Fibroblast of peridontal ligament (primary cell): Measurements from ENCODE around the gene LRP1B.
A peak's percentile ranks its signal among the peaks of the same experiment; 100 is the strongest.

Source experiments
- DNase-seq: peaks from one replicate; pipeline ENCODE4 v3.0.0-alpha.2; 2010; ENCODE audit errors: extremely low read depth

The LRP1B gene

DNA sequence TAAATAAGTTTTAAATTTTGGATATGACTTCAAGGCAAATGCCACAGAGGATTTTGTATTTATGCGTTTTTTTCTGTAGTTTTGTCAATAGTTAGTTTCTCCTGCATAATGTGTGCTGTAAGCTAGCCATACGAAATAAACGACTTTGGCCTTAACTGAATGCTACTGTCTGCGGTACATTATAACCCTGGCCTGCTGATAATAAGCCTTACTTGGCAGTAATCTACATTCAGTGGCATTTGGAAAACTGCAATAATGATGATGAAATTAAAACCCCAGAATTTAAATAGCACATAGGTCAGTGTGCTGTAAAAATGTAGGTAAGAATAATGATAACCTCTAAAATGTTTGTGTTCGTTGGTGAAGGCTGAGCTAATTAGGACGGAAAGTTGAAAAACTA, 88.8 kb downstream of the LRP1B start:
- no peak for DNase-seq

DNA sequence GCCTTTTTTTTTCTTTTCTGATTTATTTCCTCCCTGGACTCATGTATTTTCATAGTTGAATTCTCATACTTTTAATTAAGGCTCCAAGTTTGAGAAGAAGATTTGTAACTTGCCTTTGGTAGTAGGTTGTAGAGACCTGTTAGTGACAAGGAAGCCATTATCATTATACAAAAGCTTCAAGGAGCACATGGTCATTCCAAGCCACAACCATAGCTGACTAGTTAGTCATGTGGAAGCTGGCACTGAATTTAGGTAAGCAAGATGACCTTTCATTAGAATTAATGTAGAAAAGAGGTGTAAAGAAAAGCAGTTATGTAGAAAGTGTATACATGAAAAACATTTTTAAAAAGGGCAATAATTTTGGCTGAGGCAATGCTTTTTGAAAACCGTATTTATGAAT, 89.7 kb downstream of the LRP1B start:
- no peak for DNase-seq

DNA sequence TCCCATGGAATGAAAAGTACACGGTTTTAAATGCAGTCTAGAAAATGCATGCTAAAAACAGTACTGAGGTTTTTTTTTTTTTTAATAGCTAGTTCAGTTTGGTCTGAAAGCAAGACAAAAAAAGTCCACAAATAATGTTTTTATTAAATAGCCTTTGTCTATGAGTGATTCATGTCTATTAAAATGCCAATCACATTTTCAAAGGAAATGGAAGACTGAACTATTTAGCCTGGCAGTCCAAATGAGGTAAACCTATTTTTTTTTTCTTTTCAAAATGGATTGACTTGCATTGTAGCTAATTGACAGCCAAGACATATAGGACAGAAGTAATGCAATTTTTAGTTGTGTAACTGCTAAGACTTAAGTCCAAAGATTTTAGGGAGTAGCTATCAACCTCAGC, 90.3 kb downstream of the LRP1B start:
- no peak for DNase-seq

DNA sequence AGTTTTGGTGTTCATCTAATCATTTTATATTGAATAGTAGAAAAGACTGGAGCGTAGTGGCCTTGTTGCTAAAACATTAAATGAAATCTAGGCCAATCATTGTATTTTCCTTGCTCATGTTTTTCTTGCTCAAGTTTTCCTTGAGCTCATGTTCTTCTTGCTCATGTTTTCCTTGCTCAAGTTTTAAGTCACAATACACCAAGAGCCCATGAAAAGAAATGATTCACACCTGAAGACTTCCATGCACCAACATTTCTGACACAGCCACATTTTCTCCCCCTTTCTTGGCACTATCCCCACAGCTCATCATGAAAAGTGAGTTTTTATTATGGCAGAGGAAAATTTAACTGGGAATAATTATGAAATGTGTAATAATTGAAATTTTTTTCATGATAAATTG, 92.0 kb downstream of the LRP1B start:
- DNase-seq = no peak

DNA sequence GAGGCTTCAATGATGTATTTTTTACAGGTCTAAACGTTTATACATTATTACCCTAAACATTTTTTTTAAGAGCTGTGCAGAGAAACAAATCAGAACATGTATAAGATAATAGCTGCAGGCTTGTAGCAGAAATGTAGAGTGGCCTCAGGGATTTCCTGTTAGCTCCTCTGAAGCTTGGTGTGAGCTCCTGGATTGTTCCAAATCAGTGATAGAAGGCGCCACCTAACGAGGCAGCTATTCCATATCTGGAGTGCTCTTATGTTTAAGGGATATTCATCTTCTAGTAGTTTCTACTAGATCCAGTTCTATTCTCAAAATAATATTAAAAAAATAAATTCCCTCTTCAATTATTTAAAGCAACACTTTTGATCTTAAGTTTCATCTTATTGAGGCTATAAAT, 93.1 kb downstream of the LRP1B start:
- DNase-seq = no peak

DNA sequence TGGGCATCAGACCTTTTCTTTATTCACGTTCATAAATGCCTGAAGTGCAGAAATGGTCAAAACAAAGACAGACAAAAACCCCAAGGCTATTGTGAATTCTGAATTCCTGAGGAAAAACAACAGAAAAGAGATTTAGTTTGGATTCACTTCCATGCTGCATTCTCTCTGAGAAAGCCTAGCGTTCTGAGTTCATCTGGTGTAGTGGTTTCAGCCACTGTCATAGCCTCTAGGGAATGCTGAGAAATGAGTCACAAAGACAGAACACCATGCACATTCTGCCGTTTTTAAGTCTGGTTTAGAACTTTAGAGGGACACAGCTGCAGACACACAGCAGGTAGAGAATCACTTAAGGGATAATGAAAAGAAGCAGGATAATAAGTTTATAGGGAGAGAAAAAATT, 93.8 kb downstream of the LRP1B start:
- DNase-seq = peak; percentile 4

DNA sequence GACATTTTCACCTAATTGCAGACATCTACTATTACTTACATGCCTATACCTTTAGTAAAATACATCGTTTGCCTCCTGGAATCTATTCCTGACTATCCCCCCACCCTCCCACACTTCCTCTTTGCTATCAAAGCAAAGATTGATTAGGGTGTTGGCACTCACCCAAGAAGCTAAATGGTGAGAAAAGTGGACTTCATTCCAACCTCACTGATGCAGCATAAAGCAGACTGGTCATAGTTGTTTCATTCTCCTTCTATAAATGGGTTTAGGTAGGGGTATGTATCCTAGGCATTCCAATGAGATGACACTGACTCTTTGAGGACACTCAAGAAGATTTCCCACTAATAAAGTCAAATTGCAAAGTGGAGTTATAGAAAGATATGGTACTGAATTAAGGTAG, 97.4 kb downstream of the LRP1B start:
- DNase-seq = no peak

DNA sequence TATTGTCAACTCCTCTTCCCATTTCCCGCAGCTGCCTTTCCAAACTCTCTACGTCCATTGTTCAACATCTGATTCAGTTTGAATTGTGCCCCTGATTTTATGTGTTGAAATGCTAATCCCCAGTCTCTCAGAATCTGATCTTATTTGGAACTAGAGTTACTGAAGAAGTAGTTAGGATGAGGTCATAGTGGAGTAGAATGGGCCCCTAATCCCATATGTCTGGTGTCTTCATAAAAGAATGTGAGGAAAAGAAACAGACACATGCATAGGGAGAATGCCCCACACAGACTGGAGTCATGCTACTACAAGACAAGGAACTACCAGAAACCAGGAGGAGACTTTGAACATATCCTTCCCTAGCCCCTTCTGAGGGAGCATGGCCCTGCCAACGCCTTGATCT, 99.2 kb downstream of the LRP1B start:
- DNase-seq = no peak

DNA sequence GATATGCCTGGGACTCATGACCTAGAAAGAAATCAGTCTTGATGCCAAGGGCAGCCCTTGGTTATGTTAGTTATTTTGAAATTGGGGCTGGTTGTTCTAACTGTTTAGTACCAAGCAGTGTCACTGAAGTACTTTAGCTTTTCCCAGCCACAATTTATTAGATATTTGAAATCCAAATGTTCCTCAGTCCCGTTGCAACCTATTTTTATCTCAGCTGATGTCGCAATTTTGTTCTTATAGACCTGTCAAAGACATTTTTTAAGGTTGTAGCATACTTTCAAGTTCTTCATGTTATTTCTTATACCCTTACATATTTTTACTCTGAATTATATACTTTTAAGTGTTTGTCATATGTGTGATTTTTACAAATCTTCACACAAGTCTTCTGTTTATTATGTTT, 100.1 kb downstream of the LRP1B start:
- no peak for DNase-seq

DNA sequence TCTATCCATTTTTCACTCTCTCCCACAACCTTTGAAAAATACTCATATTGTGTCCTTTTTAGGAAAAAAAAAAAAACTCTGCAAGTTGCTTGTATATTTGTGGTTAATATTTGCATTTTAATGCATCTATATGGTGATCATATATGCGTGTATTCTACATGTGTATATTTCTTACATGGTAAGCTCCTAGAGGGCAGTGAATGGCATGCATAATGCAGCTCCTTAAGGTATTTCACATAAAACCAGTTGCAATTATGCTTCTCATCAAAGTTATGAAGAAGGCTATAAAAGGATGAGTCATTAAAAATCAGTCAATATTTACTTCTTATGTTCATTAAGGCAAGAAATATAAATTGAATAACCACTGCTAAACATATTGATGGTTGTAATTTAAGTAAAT, 100.8 kb downstream of the LRP1B start:
- DNase-seq = no peak

DNA sequence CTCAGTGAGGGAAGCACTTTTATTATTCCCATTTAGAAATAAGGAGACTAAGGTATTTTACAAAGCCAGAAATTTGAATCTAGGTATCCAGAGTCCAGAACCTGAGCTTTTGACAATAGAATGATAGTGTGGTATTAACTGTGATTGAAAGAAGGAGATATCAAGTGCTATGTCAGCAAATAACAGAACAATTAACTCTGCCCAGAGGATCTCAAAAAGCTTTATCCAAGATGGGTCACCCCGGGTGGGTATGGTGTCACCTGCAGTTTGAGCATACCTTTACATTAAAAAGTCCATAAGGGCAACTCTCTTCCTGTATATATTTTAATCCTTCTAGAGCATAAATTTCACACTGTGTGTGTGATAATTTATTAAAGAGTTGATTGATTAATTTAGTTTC, 105.4 kb downstream of the LRP1B start:
- DNase-seq = no peak

DNA sequence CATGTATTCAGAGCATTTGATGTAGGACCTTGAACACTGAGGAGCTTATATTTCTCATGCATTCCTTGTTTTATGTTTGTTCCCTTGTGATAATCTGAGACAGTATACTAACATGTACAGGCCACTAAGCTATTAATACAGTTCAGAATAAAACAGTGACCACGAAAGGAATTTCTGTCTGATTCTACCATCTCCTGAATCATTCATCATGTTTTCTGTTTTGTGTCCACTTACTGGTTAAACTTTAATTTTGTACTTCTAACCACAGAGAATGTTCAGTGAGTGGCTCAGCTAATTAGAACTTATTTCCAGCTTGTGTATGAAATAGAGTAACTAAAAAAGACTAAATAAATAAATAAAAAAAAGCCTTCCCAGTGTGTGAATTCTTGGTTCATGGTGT, 110.4 kb downstream of the LRP1B start:
- no peak for DNase-seq

DNA sequence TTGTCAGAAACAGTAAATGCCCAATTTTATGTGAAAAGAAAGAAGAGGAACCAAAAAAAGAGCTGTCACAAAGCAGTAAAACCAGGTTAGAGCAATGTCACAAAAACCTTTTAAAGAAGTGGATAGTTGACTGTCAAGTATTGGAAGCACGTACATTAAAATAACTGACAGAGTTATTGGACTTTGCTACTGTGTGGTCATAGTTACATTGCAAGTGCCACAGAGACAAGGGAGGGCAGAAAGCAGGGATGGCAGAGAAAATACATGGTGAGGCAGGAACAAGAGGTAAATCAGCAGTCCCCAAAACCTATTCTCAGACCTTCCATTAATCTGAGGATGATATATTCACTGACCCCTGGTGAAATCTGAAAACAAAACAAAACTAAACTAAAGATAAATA, 116.3 kb downstream of the LRP1B start:
- no peak for DNase-seq

DNA sequence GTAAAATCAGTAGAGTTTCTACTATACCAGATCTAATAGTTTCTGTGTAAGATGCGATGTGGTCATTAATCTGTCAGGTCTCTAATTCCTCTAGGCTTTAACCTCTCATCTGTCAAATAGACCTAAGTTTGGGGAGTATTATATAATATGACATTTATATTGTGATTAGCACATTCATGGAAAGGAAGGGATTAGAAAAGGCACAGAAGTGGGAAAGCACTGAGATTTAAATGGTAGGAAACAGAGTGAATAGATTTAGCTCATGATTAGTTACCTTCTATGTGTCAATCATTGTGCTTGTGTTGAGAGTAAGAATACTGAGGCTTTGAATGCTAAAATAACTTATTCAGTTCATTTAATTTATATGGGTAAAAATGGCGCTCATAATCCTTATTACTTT, 118.0 kb downstream of the LRP1B start:
- no peak for DNase-seq

DNA sequence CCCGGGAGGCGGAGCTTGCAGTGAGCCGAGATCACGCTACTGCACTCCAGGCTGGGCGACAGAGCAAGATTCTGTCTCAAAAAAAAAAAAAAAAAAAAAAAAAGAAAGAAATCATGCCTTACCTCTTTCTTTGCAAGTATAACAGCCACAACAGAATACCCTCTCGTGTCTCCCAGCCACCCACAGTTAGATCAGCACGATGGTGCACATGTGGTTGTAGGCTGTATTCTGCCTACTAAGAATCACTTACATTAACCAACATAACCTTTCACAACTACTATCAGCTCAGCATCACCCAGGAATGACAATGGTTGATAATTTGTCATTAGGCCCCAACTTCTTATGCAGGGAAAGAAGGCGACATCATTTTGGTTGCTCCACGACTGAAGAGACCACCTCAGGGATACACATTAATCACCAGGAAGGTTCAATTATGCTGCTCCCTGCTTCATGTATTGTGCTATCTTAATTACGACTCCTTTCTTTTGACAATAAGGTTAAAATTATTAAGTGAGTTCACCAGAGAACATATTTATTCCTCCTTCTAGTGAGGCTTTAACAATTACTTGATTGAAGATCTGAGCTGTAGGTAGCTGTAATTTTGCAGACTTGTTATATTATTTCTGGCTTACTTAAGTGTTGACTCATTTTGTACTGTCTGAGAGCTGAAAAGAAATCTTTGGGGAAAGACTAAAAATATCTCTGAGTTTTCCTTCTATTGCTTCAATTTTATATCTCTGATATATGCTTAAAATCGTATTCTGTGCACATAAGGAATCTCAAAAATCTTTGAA, 120.1 kb downstream of the LRP1B start:
- DNase-seq = peak; percentile 8

DNA sequence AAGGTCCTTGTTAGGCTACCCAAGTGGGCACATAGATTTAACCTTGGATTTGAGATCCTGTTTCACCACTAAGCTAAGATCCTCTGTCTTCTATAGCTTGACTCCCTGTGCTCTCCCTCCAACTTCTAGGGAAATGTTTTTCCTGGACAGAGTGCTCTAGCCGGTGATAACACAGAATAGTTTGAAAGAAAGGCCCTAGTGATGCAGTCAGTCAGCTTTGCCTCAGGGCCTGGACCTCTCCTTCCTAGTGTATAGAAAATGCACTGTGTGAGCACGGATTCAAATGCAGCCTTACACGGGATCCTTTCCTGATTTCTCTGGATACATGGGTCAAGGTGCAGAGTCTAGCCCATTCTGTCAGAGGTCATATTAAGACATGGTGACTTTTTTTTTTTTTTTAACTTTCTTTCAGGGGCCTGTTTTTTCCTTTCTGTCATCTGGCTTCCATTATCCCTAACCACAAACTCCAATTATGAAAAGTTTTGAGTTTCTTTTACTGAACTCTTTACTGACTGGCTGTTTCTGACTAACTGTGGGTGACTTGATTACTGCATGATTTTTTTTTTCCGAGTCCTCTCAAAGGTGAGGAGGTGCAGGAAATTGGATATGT, 122.6 kb downstream of the LRP1B start:
- DNase-seq = peak; percentile 74

DNA sequence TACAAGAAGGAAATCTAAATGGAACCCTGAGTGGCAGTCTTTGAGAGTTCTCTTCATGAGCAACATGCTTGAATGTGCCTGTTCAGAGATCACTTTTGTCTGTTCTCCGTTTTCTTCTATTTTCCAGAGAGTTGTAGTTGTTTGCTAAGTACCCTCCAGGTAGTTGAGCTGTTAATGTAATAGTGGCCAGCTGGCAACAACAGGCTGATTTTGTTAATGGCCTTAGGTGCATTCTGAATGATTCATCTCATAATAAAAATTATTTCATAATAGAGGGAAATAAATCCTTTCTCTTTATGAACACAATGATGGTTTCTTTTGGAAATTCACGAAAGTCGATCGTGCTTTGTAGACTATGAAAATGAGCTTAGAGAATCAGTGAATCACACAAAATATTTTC, 136.8 kb downstream of the LRP1B start:
- DNase-seq = no peak

DNA sequence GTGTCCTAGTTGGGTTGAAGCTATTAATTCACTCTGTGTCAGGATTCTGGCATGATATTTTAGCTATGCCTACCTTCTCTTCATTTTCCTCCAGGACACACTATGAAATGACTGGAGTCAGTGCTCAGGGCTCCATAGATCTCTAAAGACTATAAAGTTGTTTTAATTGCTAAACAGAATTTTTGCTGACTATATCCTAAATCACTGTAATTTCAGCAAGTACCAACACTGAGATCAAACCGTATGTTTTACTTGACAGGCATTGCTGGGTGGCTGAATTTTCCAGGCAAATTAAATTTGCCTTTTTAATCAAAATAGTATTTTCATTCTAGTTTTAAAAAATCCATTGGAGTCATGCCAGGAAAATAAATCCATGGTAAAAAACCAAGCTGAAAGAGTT, 138.1 kb downstream of the LRP1B start:
- no peak for DNase-seq

DNA sequence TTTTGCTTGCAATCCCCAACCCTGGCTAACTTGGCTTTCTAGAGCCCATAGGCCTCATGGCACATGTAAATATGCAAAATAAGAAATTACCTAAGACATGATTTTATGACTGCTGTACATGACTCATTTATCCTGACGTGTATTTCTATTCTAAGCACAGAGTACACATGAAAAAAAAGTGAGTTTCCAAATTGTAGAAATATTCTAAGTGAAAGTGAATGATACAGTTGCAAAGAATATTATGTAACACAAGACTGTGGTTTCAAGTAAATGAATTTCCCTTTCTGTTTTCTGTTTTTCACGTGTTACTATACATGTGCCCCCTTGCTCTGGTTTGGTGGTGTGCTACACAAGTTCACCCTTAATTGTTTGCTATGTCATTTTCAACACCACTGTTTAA, 162.4 kb downstream of the LRP1B start:
- DNase-seq = peak; percentile 68

DNA sequence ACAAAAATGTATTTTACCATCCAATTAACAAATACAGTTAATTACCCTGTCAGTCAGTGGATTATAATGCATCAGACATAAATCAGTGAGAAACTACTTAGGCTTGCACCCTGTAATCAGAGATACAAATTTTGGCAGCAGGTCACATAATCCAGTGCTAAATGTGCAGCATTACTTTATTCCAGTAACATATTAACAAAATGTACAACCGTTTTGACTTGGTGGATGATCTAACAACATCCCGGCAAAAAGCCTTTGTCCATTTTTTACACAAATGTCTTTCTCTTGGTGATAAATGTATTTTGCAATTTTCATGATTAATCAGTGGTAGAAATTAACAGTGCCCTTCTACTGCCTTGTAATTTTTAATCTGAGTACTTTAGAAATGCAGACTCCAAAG, 162.8 kb downstream of the LRP1B start:
- no peak for DNase-seq

DNA sequence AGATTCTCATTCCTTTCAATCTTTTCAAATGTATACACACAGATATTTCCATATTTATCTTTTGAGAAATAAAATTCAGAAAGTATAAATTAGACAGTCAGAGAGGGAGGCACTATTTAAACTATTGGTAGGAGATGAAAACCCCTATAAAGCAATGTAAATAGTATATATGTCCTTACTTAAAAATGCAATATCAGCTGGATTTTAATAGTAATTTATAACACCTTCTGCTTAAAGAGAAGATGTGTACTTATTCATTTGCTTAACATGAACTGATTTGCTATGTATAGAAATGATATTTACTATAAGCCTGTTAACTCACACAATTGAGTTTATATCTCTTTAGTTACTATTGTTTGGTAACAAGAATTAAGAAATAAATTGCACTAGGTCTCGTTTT, 163.3 kb downstream of the LRP1B start:
- DNase-seq = no peak

DNA sequence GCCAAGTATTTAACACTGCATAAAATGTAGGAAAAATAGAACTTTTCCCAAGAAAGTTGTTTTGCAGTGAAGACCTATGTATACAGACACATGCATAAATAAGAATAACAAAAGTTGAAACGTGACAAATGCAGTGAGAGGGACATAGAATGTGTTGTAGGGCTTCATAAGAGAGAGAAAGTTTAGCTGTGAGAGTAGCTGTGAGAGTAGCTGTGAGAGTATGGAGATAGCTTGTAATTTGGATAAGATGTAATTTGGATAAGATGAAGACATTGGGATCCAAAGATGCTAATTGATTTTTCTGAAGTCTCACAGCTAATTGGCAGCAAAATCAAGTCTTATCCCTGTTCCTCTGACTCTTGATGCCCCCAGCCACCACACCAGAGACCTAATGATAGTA, 170.9 kb downstream of the LRP1B start:
- DNase-seq = no peak

DNA sequence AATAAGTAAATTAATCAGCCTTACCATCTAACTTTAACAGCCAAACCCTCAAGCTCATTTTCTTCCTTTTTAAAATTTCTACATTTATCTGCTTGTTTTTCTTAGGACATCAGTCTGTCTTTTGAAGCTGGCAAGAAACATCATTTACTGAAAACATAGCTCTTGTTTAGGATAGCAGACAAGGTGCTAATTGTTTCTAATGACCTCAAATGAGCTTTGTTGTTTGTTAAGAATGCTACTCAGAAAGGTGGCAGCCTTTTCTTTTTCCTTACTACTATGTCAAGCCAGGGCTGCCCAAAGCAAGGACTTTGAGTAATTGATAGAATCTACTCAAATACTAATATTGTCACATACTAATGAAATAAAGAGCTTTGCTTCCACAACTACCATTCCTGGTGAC, 171.8 kb downstream of the LRP1B start:
- no peak for DNase-seq
